ENCODE results near the gene ATP1A2.

The ATP1A2 gene

DNA sequence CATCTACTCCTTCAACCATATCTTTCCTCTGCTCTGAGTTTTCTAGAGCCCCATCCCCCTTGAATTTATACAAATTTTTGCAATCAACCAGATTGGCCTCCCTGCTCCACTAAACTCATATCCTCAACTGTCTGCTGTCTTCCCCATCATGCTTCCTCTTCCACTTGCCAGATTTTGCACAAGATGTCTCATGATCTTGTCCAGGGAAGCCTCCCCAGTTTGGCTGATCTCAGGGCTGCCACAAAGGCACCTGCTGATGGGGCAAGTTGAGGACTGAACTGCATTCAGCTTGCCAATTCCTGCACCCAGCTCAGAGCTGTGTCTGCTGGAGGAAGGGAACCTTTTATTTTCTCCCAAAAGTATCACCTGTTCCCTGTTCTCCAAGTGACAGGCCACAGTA, 38.1 kb upstream of the ATP1A2 start:
- H3K27ac ChIP-seq (ENCODE audit: low read depth, low read length, poor library complexity, severe bottlenecking) = no peak overlapping the region
- no peaks in the 10 kb centered on the region for H3K4me1 ChIP-seq (ENCODE audit: insufficient read depth, low read length, severe bottlenecking)
- H3K36me3 ChIP-seq (ENCODE audit: insufficient read depth, low read length) = no peaks in the 10 kb centered on the region
- TF ChIP-seq CTCF (IDR thresholded peaks at IDR 0.05; ENCODE audit: low read length) = no peak
- TF ChIP-seq EZH2 (IDR thresholded peaks at IDR 0.05; ENCODE audit: borderline replicate concordance, low read length) = no peak
- H3K27me3 ChIP-seq (ENCODE audit: insufficient read depth, low read length) = no peaks in the 10 kb centered on the region
- no peaks in the 10 kb centered on the region for H3K79me2 ChIP-seq (ENCODE audit: insufficient read depth, low read length)
- no peaks in the 10 kb centered on the region for H3K9me2 ChIP-seq (ENCODE audit: low read depth, low read length)
- no peaks in the 10 kb centered on the region for H3F3A ChIP-seq (ENCODE audit: insufficient read depth, low read length)
- H3K9me3 ChIP-seq (ENCODE audit: low read length) = no peaks in the 10 kb centered on the region
- no peak overlapping the region for H3K4me2 ChIP-seq (ENCODE audit: low read length)
- no peak overlapping the region for H2AFZ ChIP-seq (ENCODE audit: low read length)
- H3K9ac ChIP-seq (ENCODE audit: low read length) = no peak overlapping the region
- H4K20me1 ChIP-seq (ENCODE audit: insufficient read depth, low read length) = no peaks in the 10 kb centered on the region
- H3K4me3 ChIP-seq (ENCODE audit: low read depth, low read length, poor library complexity, severe bottlenecking) = no peak overlapping the region

GRCh38 chr1:160078512-160079195, 36.9 kb upstream of the ATP1A2 start:
- H3K36me3 ChIP-seq (ENCODE audit: insufficient read depth, low read length) = no peaks in the 10 kb centered on the region
- H3K4me1 ChIP-seq (ENCODE audit: insufficient read depth, low read length, severe bottlenecking) = no peaks in the 10 kb centered on the region
- H3K9ac ChIP-seq (ENCODE audit: low read length) = no peak overlapping the region
- H3K79me2 ChIP-seq (ENCODE audit: insufficient read depth, low read length) = no peaks in the 10 kb centered on the region
- no peaks in the 10 kb centered on the region for H4K20me1 ChIP-seq (ENCODE audit: insufficient read depth, low read length)
- H3K4me2 ChIP-seq (ENCODE audit: low read length) = no peak overlapping the region
- no peaks in the 10 kb centered on the region for H3F3A ChIP-seq (ENCODE audit: insufficient read depth, low read length)
- TF ChIP-seq EZH2 (IDR thresholded peaks at IDR 0.05; ENCODE audit: borderline replicate concordance, low read length) (no peak), CTCF (IDR thresholded peaks at IDR 0.05; ENCODE audit: low read length) (peak; percentile 95)
- H3K4me3 ChIP-seq (ENCODE audit: low read depth, low read length, poor library complexity, severe bottlenecking) = no peak overlapping the region
- no peaks in the 10 kb centered on the region for H3K9me2 ChIP-seq (ENCODE audit: low read depth, low read length)
- no peaks in the 10 kb centered on the region for H3K9me3 ChIP-seq (ENCODE audit: low read length)
- no peak overlapping the region for H2AFZ ChIP-seq (ENCODE audit: low read length)
- H3K27ac ChIP-seq (ENCODE audit: low read depth, low read length, poor library complexity, severe bottlenecking) = no peak overlapping the region
- no peaks in the 10 kb centered on the region for H3K27me3 ChIP-seq (ENCODE audit: insufficient read depth, low read length)

GRCh38 chr1:160079448-160079847, 36.1 kb upstream of the ATP1A2 start:
- no peaks in the 10 kb centered on the region for H4K20me1 ChIP-seq (ENCODE audit: insufficient read depth, low read length)
- no peak overlapping the region for H3K4me3 ChIP-seq (ENCODE audit: low read depth, low read length, poor library complexity, severe bottlenecking)
- H3K79me2 ChIP-seq (ENCODE audit: insufficient read depth, low read length) = no peaks in the 10 kb centered on the region
- no peak overlapping the region for H3K4me2 ChIP-seq (ENCODE audit: low read length)
- H3K9me3 ChIP-seq (ENCODE audit: low read length) = no peaks in the 10 kb centered on the region
- H3F3A ChIP-seq (ENCODE audit: insufficient read depth, low read length) = no peaks in the 10 kb centered on the region
- H3K36me3 ChIP-seq (ENCODE audit: insufficient read depth, low read length) = no peaks in the 10 kb centered on the region; the same call in 1 of the 2 replicates
- H3K9ac ChIP-seq (ENCODE audit: low read length) = no peak overlapping the region
- TF ChIP-seq EZH2 (IDR thresholded peaks at IDR 0.05; ENCODE audit: borderline replicate concordance, low read length) (no peak), CTCF (IDR thresholded peaks at IDR 0.05; ENCODE audit: low read length) (no peak)
- H2AFZ ChIP-seq (ENCODE audit: low read length) = no peak overlapping the region
- H3K9me2 ChIP-seq (ENCODE audit: low read depth, low read length) = no peaks in the 10 kb centered on the region
- no peak overlapping the region for H3K27ac ChIP-seq (ENCODE audit: low read depth, low read length, poor library complexity, severe bottlenecking)
- H3K4me1 ChIP-seq (ENCODE audit: insufficient read depth, low read length, severe bottlenecking) = no peaks in the 10 kb centered on the region
- no peaks in the 10 kb centered on the region for H3K27me3 ChIP-seq (ENCODE audit: insufficient read depth, low read length)
